Trophoblast cell (in vitro differentiated cells and primary cell): ENCODE data around the gene EEIG1.

Experiments used
- DNase-seq, 2 donors: peaks; one replicate each; pipeline ENCODE4 v3.0.0-alpha.2; 2016
- H2AFZ ChIP-seq: 2 replicates; pipeline ENCODE4 v1.6.1; 2013; ENCODE audit warnings: low read length, moderate library complexity, mild to moderate bottlenecking; ENCODE audit not compliant: insufficient read depth, poor library complexity
- H2AK5ac ChIP-seq: 2 replicates; pipeline ENCODE4 v1.6.1; 2013; ENCODE audit warnings: mild to moderate bottlenecking, low read length
- H2BK120ac ChIP-seq: 2 replicates; pipeline ENCODE4 v1.6.1; 2013; ENCODE audit warnings: low read length, mild to moderate bottlenecking, moderate library complexity; ENCODE audit not compliant: insufficient read depth, poor library complexity
- H2BK12ac ChIP-seq: 2 replicates; pipeline ENCODE4 v1.6.1; 2013; ENCODE audit warnings: mild to moderate bottlenecking, low read length, moderate library complexity
- H2BK5ac ChIP-seq: 2 replicates; pipeline ENCODE4 v1.6.1; 2013; ENCODE audit warnings: low read length, low read depth, moderate library complexity, mild to moderate bottlenecking; ENCODE audit not compliant: poor library complexity
- H3K14ac ChIP-seq: 2 replicates; pipeline ENCODE4 v1.6.1; 2013; ENCODE audit warnings: mild to moderate bottlenecking, low read length
- H3K18ac ChIP-seq: 2 replicates; pipeline ENCODE4 v1.6.1; 2013; ENCODE audit warnings: mild to moderate bottlenecking, low read length
- H3K23ac ChIP-seq: 2 replicates; pipeline ENCODE4 v1.6.1; 2013; ENCODE audit warnings: low read length
- H3K27ac ChIP-seq: 2 replicates; pipeline ENCODE4 v1.5.1; 2013; ENCODE audit warnings: low read depth, mild to moderate bottlenecking, inconsistent platforms, low read length, moderate library complexity
- H3K27me3 ChIP-seq: 2 replicates; pipeline ENCODE4 v1.6.1; 2013; ENCODE audit warnings: inconsistent platforms, mild to moderate bottlenecking, low read length, moderate library complexity; ENCODE audit not compliant: insufficient read depth
- H3K36me3 ChIP-seq, 2 experiments: 1 replicate in 1 of 2; 2 replicates in 1 of 2; pipeline ENCODE4 v1.6.1; 2013; ENCODE audit warnings: low read length in 2 of 2, mild to moderate bottlenecking in 2 of 2, moderate library complexity in 1 of 2; ENCODE audit not compliant: insufficient read depth in 2 of 2, control insufficient read depth in 1 of 2
- H3K4ac ChIP-seq: 2 replicates; pipeline ENCODE4 v1.6.1; 2013; ENCODE audit warnings: low read depth, mild to moderate bottlenecking, low read length, moderate library complexity
- H3K4me1 ChIP-seq, 2 experiments: 1 replicate in 1 of 2; 2 replicates in 1 of 2; pipeline ENCODE4 v1.6.1; 2013; ENCODE audit warnings: low read length in 2 of 2, mild to moderate bottlenecking in 2 of 2, moderate library complexity in 1 of 2; ENCODE audit not compliant: insufficient read depth in 2 of 2, control insufficient read depth in 1 of 2
- H3K4me2 ChIP-seq: 2 replicates; pipeline ENCODE4 v1.6.1; 2013; ENCODE audit warnings: inconsistent platforms, mild to moderate bottlenecking, low read length, moderate library complexity
- H3K4me3 ChIP-seq: 2 replicates; pipeline ENCODE4 v1.5.1; 2013; ENCODE audit warnings: mild to moderate bottlenecking, low read depth, low read length, inconsistent platforms
- H3K79me1 ChIP-seq: one replicate; pipeline ENCODE4 v1.6.1; 2013; ENCODE audit warnings: low read length
- H3K79me2 ChIP-seq: 2 replicates; pipeline ENCODE4 v1.6.1; 2013; ENCODE audit warnings: low read length, mild to moderate bottlenecking; ENCODE audit not compliant: control insufficient read depth, insufficient read depth, poor library complexity
- H3K9ac ChIP-seq: 2 replicates; pipeline ENCODE4 v1.6.1; 2013; ENCODE audit warnings: mild to moderate bottlenecking, low read length
- H3K9me3 ChIP-seq: 2 replicates; pipeline ENCODE4 v1.6.1; 2013; ENCODE audit warnings: low read depth, mild to moderate bottlenecking, control low read depth, inconsistent platforms, low read length; ENCODE audit not compliant: insufficient read depth
- H4K12ac ChIP-seq: 2 replicates; pipeline ENCODE4 v1.6.1; 2013; ENCODE audit warnings: low read depth, mild to moderate bottlenecking, low read length, moderate library complexity
- H4K8ac ChIP-seq: 2 replicates; pipeline ENCODE4 v1.6.1; 2013; ENCODE audit warnings: low read depth, mild to moderate bottlenecking, low read length, moderate library complexity
- H4K91ac ChIP-seq: one replicate; pipeline ENCODE4 v1.6.1; 2013; ENCODE audit warnings: low read depth, mild to moderate bottlenecking, low read length, moderate library complexity
- WGBS: extraction: QIAGEN DNeasy Blood & Tissue Kit; methylation state at CpG from one replicate; pipeline ENCODE4 v1.1.7; 2013; ENCODE audit warnings: missing lambda C conversion rate; ENCODE audit not compliant: insufficient read length, insufficient coverage; ENCODE audit errors: extremely low coverage; 5-methylcytosine and 5-hydroxymethylcytosine counted together

The EEIG1 gene

GRCh38 chr9:128005923-128006322, 25.1 kb upstream of the EEIG1 start:
- Histone ChIP-seq H2AK5ac (no peak overlapping the region), H2BK120ac (no peak overlapping the region), H4K8ac (no peak overlapping the region), H3K27ac (peak overlapping the region; percentile 48), H2BK5ac (no peak overlapping the region), H3K9ac (no peak overlapping the region), H3K79me1 (peaks cover 23% of the 10 kb centered on the region), H3K9me3 (no peaks in the 10 kb centered on the region), H3K27me3 (no peaks in the 10 kb centered on the region), H3K36me3 (peaks cover 0 to 2% of the 10 kb centered on the region in 2 experiments), H4K12ac (no peak overlapping the region), H3K23ac (no peak overlapping the region), H3K18ac (no peak overlapping the region), H3K14ac (no peak overlapping the region), H4K91ac (no peak overlapping the region), H3K79me2 (peaks cover 3% of the 10 kb centered on the region), H3K4me2 (no peak overlapping the region), H2AFZ (no peak overlapping the region), H3K4me3 (no peak overlapping the region), H2BK12ac (no peak overlapping the region), H3K4ac (no peak overlapping the region), H3K4me1 (peaks cover 20 to 33% of the 10 kb centered on the region in 2 experiments)
- peak; percentile 60 to 64 for DNase-seq
- no CpG with 5 or more reads among the region's 12 CpGs for WGBS

GRCh38 chr9:128003966-128004604, 23.3 kb upstream of the EEIG1 start:
- H3K9me3 ChIP-seq = no peaks in the 10 kb centered on the region
- H2BK5ac ChIP-seq = peak overlapping the region; percentile 18
- no peak overlapping the region for H2AFZ ChIP-seq
- no peak overlapping the region for H3K4ac ChIP-seq
- peaks cover 25% of the 10 kb centered on the region for H3K79me1 ChIP-seq
- peaks cover 4% of the 10 kb centered on the region for H3K79me2 ChIP-seq
- peak overlapping the region; percentile 16 for H3K18ac ChIP-seq
- no peak overlapping the region for H4K12ac ChIP-seq
- H4K8ac ChIP-seq = peak overlapping the region; percentile 12
- H3K9ac ChIP-seq = no peak overlapping the region
- DNase-seq = peak; percentile 48 to 61
- peaks cover 0 to 2% of the 10 kb centered on the region in 2 experiments for H3K36me3 ChIP-seq
- H3K14ac ChIP-seq = peak overlapping the region; percentile 21
- no peak overlapping the region for H3K23ac ChIP-seq
- peak overlapping the region; percentile 45 for H2AK5ac ChIP-seq
- peak overlapping the region; percentile 67 for H2BK120ac ChIP-seq
- peak overlapping the region; percentile 35 for H3K27ac ChIP-seq
- WGBS = no CpG with 5 or more reads among the region's 11 CpGs
- H3K4me2 ChIP-seq = no peak overlapping the region
- peak overlapping the region; percentile 84 for H4K91ac ChIP-seq
- peak overlapping the region; percentile 77 for H2BK12ac ChIP-seq
- no peak overlapping the region for H3K4me3 ChIP-seq
- peaks cover 23 to 35% of the 10 kb centered on the region in 2 experiments for H3K4me1 ChIP-seq
- H3K27me3 ChIP-seq = no peaks in the 10 kb centered on the region

DNA sequence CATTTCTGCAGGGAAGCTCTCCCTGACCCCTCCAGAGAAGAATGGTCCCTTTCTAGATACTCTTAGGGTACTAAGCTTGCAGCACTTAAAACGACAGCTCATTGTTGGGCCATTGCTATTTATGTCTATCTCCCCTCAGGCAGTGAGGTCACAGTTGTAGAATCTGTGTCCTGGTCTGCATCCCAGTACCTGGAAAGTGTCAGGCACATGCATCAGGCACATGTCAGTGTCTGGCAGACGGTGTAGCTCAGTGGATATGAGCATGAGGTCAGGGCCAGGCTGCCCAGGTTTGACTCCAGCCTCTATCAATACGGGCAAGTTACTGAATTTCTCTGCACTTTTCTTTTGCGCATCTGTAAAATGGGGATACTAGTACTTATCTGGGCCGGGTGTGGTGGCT, 22.2 kb upstream of the EEIG1 start:
- WGBS = no CpG with 5 or more reads among the region's 5 CpGs
- Histone ChIP-seq H3K27ac (peak overlapping the region; percentile 96), H4K8ac (no peak overlapping the region)

GRCh38 chr9:128001779-128002298, 21.1 kb upstream of the EEIG1 start:
- Histone ChIP-seq H2BK5ac (peak overlapping the region; percentile 89), H3K18ac (peak overlapping the region; percentile 38), H3K36me3 (no peaks in the 10 kb centered on the region), H4K8ac (peak overlapping the region; percentile 75), H3K4ac (peak overlapping the region; percentile 23), H2BK120ac (peak overlapping the region; percentile 96), H3K27ac (peak overlapping the region; percentile 96), H3K9me3 (no peaks in the 10 kb centered on the region), H3K79me2 (peaks cover 4% of the 10 kb centered on the region), H3K14ac (peak overlapping the region; percentile 86), H3K23ac (no peak overlapping the region), H2BK12ac (peak overlapping the region; percentile 71), H3K4me3 (no peak overlapping the region), H3K4me1 (peaks cover 20 to 28% of the 10 kb centered on the region in 2 experiments), H4K12ac (no peak overlapping the region), H3K9ac (no peak overlapping the region), H2AK5ac (peak overlapping the region; percentile 65), H3K4me2 (peak overlapping the region; percentile 32), H4K91ac (peak overlapping the region; percentile 93), H3K27me3 (no peaks in the 10 kb centered on the region), H3K79me1 (peaks cover 25% of the 10 kb centered on the region), H2AFZ (no peak overlapping the region)
- peak; percentile 98 for DNase-seq
- WGBS = no CpG with 5 or more reads among the region's 18 CpGs

More for the DNA sequence above, 22.2 kb upstream of the EEIG1 start:
- peak overlapping the region; percentile 10 for H2BK5ac ChIP-seq
- no peak overlapping the region for H3K23ac ChIP-seq
- no peak overlapping the region for H3K18ac ChIP-seq
- no peak overlapping the region for H3K9ac ChIP-seq
- no peaks in the 10 kb centered on the region for H3K36me3 ChIP-seq
- H2AFZ ChIP-seq = no peak overlapping the region
- H3K4me1 ChIP-seq = peaks cover 23 to 35% of the 10 kb centered on the region in 2 experiments
- DNase-seq = peak; percentile 68 to 80
- H3K79me1 ChIP-seq = peaks cover 25% of the 10 kb centered on the region
- H2AK5ac ChIP-seq = no peak overlapping the region
- no peak overlapping the region for H2BK12ac ChIP-seq
- H3K4me2 ChIP-seq = no peak overlapping the region
- no peak overlapping the region for H4K91ac ChIP-seq
- no peaks in the 10 kb centered on the region for H3K9me3 ChIP-seq
- peaks cover 4% of the 10 kb centered on the region for H3K79me2 ChIP-seq
- no peak overlapping the region for H3K4ac ChIP-seq
- no peak overlapping the region for H3K4me3 ChIP-seq
- H3K27me3 ChIP-seq = no peaks in the 10 kb centered on the region
- no peak overlapping the region for H4K12ac ChIP-seq
- H2BK120ac ChIP-seq = no peak overlapping the region
- H3K14ac ChIP-seq = no peak overlapping the region
